Nephron (organoid): ENCODE data around the gene CADM3.

Experiments
- H3K27ac Mint-ChIP-seq, 3 experiments: 2 replicates each; pipeline ENCODE4 v1.8.0; 2020; ENCODE audit warnings: mixed read lengths in 3 of 3, mild to moderate bottlenecking in 2 of 3, moderate library complexity in 1 of 3
- H3K27me3 Mint-ChIP-seq: 2 replicates; pipeline ENCODE4 v1.8.0; 2021; ENCODE audit warnings: low read depth, mild to moderate bottlenecking, moderate library complexity, mixed read lengths
- H3K36me3 Mint-ChIP-seq: 2 replicates; pipeline ENCODE4 v1.8.0; 2020; ENCODE audit warnings: low read depth, mixed read lengths
- H3K4me1 Mint-ChIP-seq: 2 replicates; pipeline ENCODE4 v1.8.0; 2020; ENCODE audit warnings: mixed read lengths
- H3K4me3 Mint-ChIP-seq, 3 experiments: 2 replicates each; pipeline ENCODE4 v1.8.0; 2020; ENCODE audit warnings: mild to moderate bottlenecking in 3 of 3, mixed read lengths in 3 of 3, moderate library complexity in 2 of 3
- H3K9me3 Mint-ChIP-seq: 2 replicates; pipeline ENCODE4 v1.8.0; 2020; ENCODE audit warnings: mixed read lengths
- CTCF ChIP-seq, 3 experiments: fragments of 200-600 bp; sonication (generic); IDR thresholded peaks; one replicate each; pipeline ENCODE4 v1.5.0; 2021; ENCODE audit warnings: antibody characterized with exemption in 3 of 3; ENCODE audit not compliant: unreplicated experiment in 3 of 3

Gene CADM3

GRCh38 chr1:159197561-159198557, 26.4 kb downstream of the CADM3 start:
- Mint-ChIP-seq H3K27ac (no peak overlapping the region), H3K9me3 (no peaks in the 10 kb centered on the region), H3K4me1 (peaks cover 4% of the 10 kb centered on the region), H3K36me3 (no peaks in the 10 kb centered on the region), H3K4me3 (no peak overlapping the region), H3K27me3 (peaks cover 13% of the 10 kb centered on the region)
- peak; percentile 80 to 85 (median 85) for TF ChIP-seq CTCF (IDR thresholded peaks at IDR 0.05; ENCODE audit: unreplicated experiment in 3 of 3)

- no peak overlapping the region for H3K4me3 Mint-ChIP-seq
- no peak for TF ChIP-seq CTCF (IDR thresholded peaks at IDR 0.05; ENCODE audit: unreplicated experiment in 3 of 3)
- peaks cover 19% of the 10 kb centered on the region for H3K27me3 Mint-ChIP-seq
- H3K4me1 Mint-ChIP-seq = peaks cover 4% of the 10 kb centered on the region
- no peak overlapping the region for H3K27ac Mint-ChIP-seq
- H3K36me3 Mint-ChIP-seq = no peaks in the 10 kb centered on the region
- no peaks in the 10 kb centered on the region for H3K9me3 Mint-ChIP-seq
These were observed 28.5 kb downstream of the CADM3 start for GRCh38 chr1:159199901-159200300.

GRCh38 chr1:159200769-159201168, 29.4 kb downstream of the CADM3 start:
- H3K4me3 Mint-ChIP-seq = no peak overlapping the region
- H3K4me1 Mint-ChIP-seq = peaks cover 4% of the 10 kb centered on the region
- H3K36me3 Mint-ChIP-seq = no peaks in the 10 kb centered on the region
- no peak for TF ChIP-seq CTCF (IDR thresholded peaks at IDR 0.05; ENCODE audit: unreplicated experiment in 3 of 3)
- peaks cover 28% of the 10 kb centered on the region for H3K27me3 Mint-ChIP-seq
- H3K9me3 Mint-ChIP-seq = no peaks in the 10 kb centered on the region
- H3K27ac Mint-ChIP-seq = no peak overlapping the region

GRCh38 chr1:159201642-159202041, 30.2 kb downstream of the CADM3 start:
- no peak for TF ChIP-seq CTCF (IDR thresholded peaks at IDR 0.05; ENCODE audit: unreplicated experiment in 3 of 3)
- peaks cover 4% of the 10 kb centered on the region for H3K4me1 Mint-ChIP-seq
- no peak overlapping the region for H3K27ac Mint-ChIP-seq

GRCh38 chr1:159203610-159204009, 32.2 kb downstream of the CADM3 start:
- H3K27ac Mint-ChIP-seq = no peak overlapping the region
- H3K4me1 Mint-ChIP-seq = no peaks in the 10 kb centered on the region
- no peak overlapping the region for H3K4me3 Mint-ChIP-seq
- no peaks in the 10 kb centered on the region for H3K36me3 Mint-ChIP-seq
- no peak for TF ChIP-seq CTCF (IDR thresholded peaks at IDR 0.05; ENCODE audit: unreplicated experiment in 3 of 3)
- H3K27me3 Mint-ChIP-seq = peaks cover 54% of the 10 kb centered on the region
- H3K9me3 Mint-ChIP-seq = no peaks in the 10 kb centered on the region

More at GRCh38 chr1:159201642-159202041, 30.2 kb downstream of the CADM3 start:
- H3K9me3 Mint-ChIP-seq = no peaks in the 10 kb centered on the region
- H3K27me3 Mint-ChIP-seq = peaks cover 34% of the 10 kb centered on the region
- H3K36me3 Mint-ChIP-seq = no peaks in the 10 kb centered on the region
- no peak overlapping the region for H3K4me3 Mint-ChIP-seq
